ENCODE data around the gene TCERG1L. TPM values are rescaled to one million over a fixed set of nuclear protein-coding genes. Genes with fewer than 3 reads are reported as not detected.

TCERG1L gene
- total RNA-seq, 1 experiment from 2014 or later, result 1.5 TPM

DNA sequence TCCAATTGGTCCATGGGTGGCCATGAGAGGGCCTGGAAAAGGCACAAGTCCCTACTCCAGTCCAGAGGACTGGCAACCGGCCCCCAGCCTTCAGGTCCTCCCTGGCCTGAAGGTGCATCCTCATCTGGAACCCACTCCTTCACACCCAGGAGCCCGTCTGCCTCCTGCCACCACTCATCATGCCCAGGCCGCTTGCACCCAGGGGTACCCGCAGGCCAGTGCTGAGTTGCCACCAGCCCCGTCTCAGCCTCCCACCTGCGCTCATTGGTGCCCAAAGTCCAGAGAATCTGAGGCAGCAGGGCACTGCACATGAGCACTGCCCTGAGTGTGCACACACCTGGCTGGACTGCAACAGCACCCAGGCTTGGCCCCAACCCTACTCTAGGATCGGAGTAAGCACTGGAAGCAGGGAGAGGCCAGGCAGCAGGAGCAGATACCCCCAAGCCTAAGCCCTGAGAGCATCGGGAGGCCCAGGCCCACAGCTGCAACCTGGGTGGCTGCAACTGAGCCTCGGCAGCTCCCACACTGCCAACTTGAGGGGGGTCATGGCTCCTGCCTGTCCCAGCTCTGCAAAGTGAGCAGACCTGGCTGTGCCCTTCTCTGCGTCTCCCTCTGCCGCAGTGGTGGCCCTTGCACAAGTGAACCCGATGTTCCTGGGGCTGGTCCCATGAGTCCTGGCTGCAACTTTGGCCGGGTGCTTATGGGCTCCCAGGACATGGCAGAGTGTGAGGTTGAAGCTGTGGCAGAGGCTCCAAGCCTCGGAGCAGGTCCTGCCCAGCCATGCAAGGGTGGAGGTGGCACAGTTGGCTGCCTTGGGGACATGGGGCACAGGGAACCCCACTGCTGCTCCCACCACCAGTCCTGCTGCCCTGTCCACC is 44.3 kb downstream of the TCERG1L start (continued):
- TF ChIP-seq, protein P1, sequence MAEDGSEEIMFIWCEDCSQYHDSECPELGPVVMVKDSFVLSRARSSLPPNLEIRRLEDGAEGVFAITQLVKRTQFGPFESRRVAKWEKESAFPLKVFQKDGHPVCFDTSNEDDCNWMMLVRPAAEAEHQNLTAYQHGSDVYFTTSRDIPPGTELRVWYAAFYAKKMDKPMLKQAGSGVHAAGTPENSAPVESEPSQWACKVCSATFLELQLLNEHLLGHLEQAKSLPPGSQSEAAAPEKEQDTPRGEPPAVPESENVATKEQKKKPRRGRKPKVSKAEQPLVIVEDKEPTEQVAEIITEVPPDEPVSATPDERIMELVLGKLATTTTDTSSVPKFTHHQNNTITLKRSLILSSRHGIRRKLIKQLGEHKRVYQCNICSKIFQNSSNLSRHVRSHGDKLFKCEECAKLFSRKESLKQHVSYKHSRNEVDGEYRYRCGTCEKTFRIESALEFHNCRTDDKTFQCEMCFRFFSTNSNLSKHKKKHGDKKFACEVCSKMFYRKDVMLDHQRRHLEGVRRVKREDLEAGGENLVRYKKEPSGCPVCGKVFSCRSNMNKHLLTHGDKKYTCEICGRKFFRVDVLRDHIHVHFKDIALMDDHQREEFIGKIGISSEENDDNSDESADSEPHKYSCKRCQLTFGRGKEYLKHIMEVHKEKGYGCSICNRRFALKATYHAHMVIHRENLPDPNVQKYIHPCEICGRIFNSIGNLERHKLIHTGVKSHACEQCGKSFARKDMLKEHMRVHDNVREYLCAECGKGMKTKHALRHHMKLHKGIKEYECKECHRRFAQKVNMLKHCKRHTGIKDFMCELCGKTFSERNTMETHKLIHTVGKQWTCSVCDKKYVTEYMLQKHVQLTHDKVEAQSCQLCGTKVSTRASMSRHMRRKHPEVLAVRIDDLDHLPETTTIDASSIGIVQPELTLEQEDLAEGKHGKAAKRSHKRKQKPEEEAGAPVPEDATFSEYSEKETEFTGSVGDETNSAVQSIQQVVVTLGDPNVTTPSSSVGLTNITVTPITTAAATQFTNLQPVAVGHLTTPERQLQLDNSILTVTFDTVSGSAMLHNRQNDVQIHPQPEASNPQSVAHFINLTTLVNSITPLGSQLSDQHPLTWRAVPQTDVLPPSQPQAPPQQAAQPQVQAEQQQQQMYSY (CRISPR knock-in tag; IDR thresholded peaks at IDR 0.05), result no peak
- TF ChIP-seq NFE2L1 (CRISPR knock-in tag; IDR thresholded peaks at IDR 0.05), result no peak

DNA sequence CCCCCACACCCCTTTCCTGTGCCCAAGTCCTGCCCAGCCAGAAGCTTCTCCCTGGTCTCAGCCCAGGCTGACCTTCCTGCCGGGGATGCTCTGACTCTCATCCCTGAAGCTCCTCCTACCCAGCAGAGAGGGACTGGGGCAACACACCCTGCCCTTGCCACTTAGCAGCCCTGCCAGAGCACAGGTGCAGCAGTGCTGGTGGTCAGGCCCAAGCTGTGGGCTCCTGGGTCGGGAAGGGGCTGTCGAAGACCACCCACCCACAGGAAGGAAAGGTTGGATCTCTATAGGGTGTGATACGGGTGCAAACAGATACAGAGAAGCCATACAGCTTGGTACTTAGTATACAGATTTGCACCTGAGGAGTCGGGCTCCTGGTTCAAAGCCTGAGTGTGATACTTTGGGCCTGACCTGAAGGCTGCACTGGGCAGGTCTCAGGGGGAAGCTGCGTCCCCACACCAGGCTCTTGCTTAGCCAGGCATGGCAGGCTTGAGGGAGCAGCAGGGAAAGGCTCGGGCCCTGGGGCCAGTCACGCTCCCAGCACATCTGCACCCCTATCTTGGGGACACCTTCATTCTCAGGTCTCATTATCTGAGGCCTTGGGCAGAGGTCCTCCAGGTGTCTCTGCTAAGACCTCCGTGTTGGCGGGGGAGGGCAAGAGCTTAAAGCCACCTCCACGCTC is 47.3 kb downstream of the TCERG1L start:
- no peak for ATAC-seq
- H3K4me1 Mint-ChIP-seq, result no peaks in the 10 kb centered on the region
- peaks cover 56% of the 10 kb centered on the region for H3K9me3 Mint-ChIP-seq
- H3K4me3 Mint-ChIP-seq, result no peak overlapping the region
- peaks cover 62% of the 10 kb centered on the region for H3K36me3 Mint-ChIP-seq
- peaks cover 15% of the 10 kb centered on the region for H3K27me3 Mint-ChIP-seq (ENCODE audit: low read depth)
- POLR2A ChIA-PET, result no interaction called here
- CTCF ChIA-PET, result no interaction called here
- no peak overlapping the region for H3K27ac Mint-ChIP-seq
- no peak for DNase-seq (ENCODE audit: low spot score)
- TF ChIP-seq, protein P2, sequence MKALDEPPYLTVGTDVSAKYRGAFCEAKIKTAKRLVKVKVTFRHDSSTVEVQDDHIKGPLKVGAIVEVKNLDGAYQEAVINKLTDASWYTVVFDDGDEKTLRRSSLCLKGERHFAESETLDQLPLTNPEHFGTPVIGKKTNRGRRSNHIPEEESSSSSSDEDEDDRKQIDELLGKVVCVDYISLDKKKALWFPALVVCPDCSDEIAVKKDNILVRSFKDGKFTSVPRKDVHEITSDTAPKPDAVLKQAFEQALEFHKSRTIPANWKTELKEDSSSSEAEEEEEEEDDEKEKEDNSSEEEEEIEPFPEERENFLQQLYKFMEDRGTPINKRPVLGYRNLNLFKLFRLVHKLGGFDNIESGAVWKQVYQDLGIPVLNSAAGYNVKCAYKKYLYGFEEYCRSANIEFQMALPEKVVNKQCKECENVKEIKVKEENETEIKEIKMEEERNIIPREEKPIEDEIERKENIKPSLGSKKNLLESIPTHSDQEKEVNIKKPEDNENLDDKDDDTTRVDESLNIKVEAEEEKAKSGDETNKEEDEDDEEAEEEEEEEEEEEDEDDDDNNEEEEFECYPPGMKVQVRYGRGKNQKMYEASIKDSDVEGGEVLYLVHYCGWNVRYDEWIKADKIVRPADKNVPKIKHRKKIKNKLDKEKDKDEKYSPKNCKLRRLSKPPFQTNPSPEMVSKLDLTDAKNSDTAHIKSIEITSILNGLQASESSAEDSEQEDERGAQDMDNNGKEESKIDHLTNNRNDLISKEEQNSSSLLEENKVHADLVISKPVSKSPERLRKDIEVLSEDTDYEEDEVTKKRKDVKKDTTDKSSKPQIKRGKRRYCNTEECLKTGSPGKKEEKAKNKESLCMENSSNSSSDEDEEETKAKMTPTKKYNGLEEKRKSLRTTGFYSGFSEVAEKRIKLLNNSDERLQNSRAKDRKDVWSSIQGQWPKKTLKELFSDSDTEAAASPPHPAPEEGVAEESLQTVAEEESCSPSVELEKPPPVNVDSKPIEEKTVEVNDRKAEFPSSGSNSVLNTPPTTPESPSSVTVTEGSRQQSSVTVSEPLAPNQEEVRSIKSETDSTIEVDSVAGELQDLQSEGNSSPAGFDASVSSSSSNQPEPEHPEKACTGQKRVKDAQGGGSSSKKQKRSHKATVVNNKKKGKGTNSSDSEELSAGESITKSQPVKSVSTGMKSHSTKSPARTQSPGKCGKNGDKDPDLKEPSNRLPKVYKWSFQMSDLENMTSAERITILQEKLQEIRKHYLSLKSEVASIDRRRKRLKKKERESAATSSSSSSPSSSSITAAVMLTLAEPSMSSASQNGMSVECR (CRISPR knock-in tag; IDR thresholded peaks at IDR 0.05; ENCODE audit: borderline replicate concordance), result no peak
- TF ChIP-seq PRRX2 (CRISPR knock-in tag; IDR thresholded peaks at IDR 0.05) (no peak), ZNF263 (CRISPR knock-in tag; IDR thresholded peaks at IDR 0.05; ENCODE audit: low read depth) (no peak), NFATC4 (CRISPR knock-in tag; IDR thresholded peaks at IDR 0.05) (no peak), NFE2L1 (CRISPR knock-in tag; IDR thresholded peaks at IDR 0.05) (no peak), RELA (CRISPR knock-in tag; IDR thresholded peaks at IDR 0.05; ENCODE audit: borderline replicate concordance) (no peak), ZNF416 (CRISPR knock-in tag; IDR thresholded peaks at IDR 0.05) (no peak), ZNF317 (CRISPR knock-in tag; IDR thresholded peaks at IDR 0.05; ENCODE audit: borderline replicate concordance, low read depth) (no peak), SOX15 (CRISPR knock-in tag; IDR thresholded peaks at IDR 0.05) (no peak), ZNF423 (CRISPR knock-in tag; IDR thresholded peaks at IDR 0.05) (no peak), ATF1 (CRISPR knock-in tag; IDR thresholded peaks at IDR 0.05) (no peak)
- TF ChIP-seq, protein P1 (CRISPR knock-in tag; IDR thresholded peaks at IDR 0.05), result no peak
- TF ChIP-seq, protein P3, sequence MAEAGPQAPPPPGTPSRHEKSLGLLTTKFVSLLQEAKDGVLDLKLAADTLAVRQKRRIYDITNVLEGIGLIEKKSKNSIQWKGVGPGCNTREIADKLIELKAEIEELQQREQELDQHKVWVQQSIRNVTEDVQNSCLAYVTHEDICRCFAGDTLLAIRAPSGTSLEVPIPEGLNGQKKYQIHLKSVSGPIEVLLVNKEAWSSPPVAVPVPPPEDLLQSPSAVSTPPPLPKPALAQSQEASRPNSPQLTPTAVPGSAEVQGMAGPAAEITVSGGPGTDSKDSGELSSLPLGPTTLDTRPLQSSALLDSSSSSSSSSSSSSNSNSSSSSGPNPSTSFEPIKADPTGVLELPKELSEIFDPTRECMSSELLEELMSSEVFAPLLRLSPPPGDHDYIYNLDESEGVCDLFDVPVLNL (CRISPR knock-in tag; IDR thresholded peaks at IDR 0.05; ENCODE audit: borderline replicate concordance, low read depth), result no peak
- TF ChIP-seq, protein P4, sequence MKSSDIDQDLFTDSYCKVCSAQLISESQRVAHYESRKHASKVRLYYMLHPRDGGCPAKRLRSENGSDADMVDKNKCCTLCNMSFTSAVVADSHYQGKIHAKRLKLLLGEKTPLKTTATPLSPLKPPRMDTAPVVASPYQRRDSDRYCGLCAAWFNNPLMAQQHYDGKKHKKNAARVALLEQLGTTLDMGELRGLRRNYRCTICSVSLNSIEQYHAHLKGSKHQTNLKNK (CRISPR knock-in tag; IDR thresholded peaks at IDR 0.05), result no peak
- TF ChIP-seq, protein P5, sequence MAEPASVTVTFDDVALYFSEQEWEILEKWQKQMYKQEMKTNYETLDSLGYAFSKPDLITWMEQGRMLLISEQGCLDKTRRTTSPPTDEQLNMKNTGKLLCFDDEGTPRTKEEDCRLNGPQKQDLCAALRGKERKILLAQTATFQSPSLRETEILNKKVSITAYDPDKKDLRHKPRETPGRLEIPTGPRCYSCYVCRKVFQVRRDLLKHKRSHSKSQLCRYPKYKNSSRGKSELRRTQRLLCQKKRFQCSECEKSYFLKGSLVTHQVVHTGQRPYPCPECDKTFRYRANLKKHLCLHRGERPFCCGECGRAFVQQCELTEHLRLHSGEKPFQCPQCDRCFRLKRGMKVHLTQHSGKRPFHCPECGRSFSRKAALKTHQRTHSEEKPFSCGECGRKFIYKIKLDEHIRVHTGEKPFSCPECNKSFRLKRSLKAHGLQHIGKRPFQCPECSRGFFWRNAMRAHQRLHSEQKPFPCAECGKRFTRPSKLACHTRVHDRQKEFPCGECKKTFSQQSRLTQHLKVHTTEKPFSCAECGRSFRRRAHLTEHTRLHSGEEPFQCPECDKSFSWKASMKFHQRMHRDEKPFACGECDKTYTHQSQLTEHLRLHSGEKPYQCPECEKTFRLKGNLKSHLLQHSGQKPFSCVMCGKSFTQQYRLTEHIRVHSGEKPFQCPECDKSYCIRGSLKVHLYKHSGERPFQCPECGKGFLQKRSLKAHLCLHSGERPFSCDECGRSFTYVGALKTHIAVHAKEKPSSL (CRISPR knock-in tag; conservative IDR thresholded peaks at IDR 0.05), result no peak
- TF ChIP-seq, protein P6, sequence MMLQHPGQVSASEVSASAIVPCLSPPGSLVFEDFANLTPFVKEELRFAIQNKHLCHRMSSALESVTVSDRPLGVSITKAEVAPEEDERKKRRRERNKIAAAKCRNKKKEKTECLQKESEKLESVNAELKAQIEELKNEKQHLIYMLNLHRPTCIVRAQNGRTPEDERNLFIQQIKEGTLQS (CRISPR knock-in tag; conservative IDR thresholded peaks at IDR 0.05), result no peak

All from WTC11 (cell line).